WERI-Rb-1 (cell line): Measurements from ENCODE around the gene SPEG.

Experiments
- DNase-seq: peaks from one replicate; pipeline ENCODE4 v3.0.0-alpha.2; 2020
- H3K27ac ChIP-seq: fragments of 250-450 bp; sonication (Bioruptor Pico); 2 replicates; pipeline ENCODE4 v1.5.1; 2020; ENCODE audit warnings: mild to moderate bottlenecking, moderate library complexity
- H3K27me3 ChIP-seq: fragments of 250-450 bp; sonication (Bioruptor Pico); 2 replicates; pipeline ENCODE4 v1.5.1; 2021; ENCODE audit warnings: mild to moderate bottlenecking, low read depth, moderate library complexity; ENCODE audit not compliant: insufficient read depth, severe bottlenecking
- H3K36me3 ChIP-seq: fragments of 250-450 bp; sonication (Bioruptor Pico); 2 replicates; pipeline ENCODE4 v1.5.1; 2020; ENCODE audit warnings: mild to moderate bottlenecking, moderate library complexity
- H3K4me3 ChIP-seq: 2 replicates; pipeline ENCODE4 v1.5.1; 2011; ENCODE audit warnings: low read depth, mild to moderate bottlenecking, control low read depth, low read length
- H3K9me3 ChIP-seq: fragments of 250-450 bp; sonication (Bioruptor Pico); 2 replicates; pipeline ENCODE4 v1.5.1; 2021; ENCODE audit warnings: mild to moderate bottlenecking, moderate library complexity; ENCODE audit not compliant: severe bottlenecking
- CTCF ChIP-seq: IDR thresholded peaks from 2 replicates; pipeline ENCODE4 v1.5.1; 2011; ENCODE audit warnings: low read depth, mild to moderate bottlenecking, control low read depth, inconsistent platforms, low read length

SPEG gene

GRCh38 chr2:219494952-219495530, 60.4 kb downstream of the SPEG start:
- no peak for TF ChIP-seq CTCF
- no peak overlapping the region for H3K4me3 ChIP-seq
- no peak overlapping the region for H3K27ac ChIP-seq
- no peaks in the 10 kb centered on the region for H3K27me3 ChIP-seq
- no peak for DNase-seq
- H3K36me3 ChIP-seq = no peaks in the 10 kb centered on the region
- H3K9me3 ChIP-seq = no peaks in the 10 kb centered on the region

DNA sequence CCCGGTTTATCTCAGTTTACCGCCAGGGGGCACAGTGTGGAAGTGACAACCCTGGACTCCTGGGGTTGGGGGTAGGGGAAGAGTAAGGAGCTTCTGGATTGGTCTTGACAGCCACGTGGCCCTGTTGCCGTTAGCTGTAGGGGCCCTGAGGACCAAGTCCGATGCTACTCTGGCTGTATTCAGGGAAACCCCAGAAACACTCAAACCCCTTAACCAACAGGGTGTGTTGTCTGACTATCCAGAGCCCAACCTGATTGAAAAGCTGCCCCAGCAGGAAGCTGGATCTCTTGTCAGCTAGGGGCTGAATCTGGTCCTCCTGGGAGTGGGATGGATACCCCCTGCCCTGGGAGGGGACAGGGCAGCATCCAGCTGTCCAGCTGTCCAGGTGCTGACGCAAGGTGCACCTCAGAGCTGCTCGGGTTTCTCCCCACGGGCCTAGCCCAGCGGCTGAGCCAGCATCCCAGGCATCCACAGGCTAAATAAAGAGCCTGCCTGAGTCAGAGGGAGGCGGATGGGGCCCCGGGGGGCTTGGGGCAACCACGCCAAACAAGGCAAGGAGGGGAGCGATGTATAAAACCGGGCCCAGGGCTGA, 61.0 kb downstream of the SPEG start:
- Histone ChIP-seq H3K27me3 (no peaks in the 10 kb centered on the region), H3K9me3 (no peaks in the 10 kb centered on the region), H3K36me3 (no peaks in the 10 kb centered on the region), H3K27ac (peak overlapping the region; percentile 32), H3K4me3 (no peak overlapping the region)
- DNase-seq = peak; percentile 90
- TF ChIP-seq CTCF = peak; percentile 61

DNA sequence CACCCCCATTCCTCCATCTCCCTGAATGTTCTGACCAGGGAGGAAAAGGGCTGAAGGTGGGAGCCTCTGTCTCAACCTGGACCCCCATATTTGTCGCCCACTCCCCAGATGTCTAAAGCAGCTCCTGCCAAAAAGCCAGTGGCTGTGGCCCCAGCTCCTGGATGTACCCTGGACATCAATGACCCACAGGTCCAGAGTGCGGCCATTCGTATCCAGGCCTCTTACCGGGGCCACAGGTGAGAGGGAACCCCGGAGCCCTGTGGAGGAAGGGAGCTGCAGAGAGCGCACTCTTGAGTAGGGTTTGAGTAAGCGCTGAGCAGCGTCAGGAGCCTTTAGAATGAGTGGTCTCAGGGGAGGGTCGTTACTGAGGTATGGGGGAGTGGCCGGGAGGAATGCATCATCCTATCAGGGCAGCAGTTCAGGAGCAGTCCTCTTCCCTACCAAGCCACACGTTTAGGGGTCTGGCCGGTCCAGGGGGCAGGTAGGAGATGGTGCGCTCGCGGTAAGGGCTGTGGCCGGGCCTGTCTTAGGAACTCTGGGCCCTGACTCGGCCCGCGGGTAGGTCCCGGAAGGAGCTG, 61.7 kb downstream of the SPEG start:
- Histone ChIP-seq H3K27ac (peak overlapping the region; percentile 32), H3K4me3 (no peak overlapping the region), H3K27me3 (no peaks in the 10 kb centered on the region), H3K9me3 (no peaks in the 10 kb centered on the region), H3K36me3 (no peaks in the 10 kb centered on the region)
- TF ChIP-seq CTCF = no peak
- no peak for DNase-seq

DNA sequence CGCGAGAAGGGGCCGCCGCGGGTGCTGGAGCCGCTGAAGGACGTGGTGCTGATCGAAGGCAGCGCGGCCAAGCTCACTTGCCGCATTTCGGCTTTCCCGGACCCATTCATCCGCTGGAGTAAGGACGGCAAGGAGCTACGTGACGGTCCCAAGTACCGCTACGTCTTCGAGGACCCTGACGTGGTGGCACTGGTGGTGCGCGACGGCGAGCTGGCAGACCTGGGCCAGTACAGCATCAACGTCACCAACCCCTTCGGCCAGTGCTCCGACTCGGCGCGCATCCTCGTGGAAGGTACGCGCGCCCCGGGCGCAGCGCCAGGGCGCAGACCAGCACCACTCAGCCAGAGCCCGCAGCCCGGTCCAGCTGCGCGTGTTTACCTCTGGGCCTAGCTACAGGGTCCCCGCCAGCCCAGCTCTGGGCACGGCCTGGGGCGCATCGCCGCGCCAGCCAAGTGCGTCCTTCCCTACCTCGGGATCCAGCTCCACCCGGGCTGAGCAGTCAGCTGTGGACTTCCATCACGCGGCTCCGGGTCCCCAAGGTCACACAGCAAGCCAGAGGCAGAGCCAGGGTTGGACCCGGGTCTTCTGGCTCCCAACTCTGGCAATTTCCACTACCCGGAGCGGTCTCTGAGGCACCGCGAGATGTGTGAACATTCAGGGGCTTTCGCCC, 62.3 kb downstream of the SPEG start:
- Histone ChIP-seq H3K27ac (peak overlapping the region; percentile 86), H3K36me3 (no peaks in the 10 kb centered on the region), H3K4me3 (no peak overlapping the region), H3K9me3 (no peaks in the 10 kb centered on the region), H3K27me3 (no peaks in the 10 kb centered on the region)
- no peak for DNase-seq
- TF ChIP-seq CTCF = no peak

- DNase-seq = peak; percentile 90
- H3K36me3 ChIP-seq = no peaks in the 10 kb centered on the region
- no peaks in the 10 kb centered on the region for H3K27me3 ChIP-seq
- no peak for TF ChIP-seq CTCF
- no peaks in the 10 kb centered on the region for H3K9me3 ChIP-seq
- H3K4me3 ChIP-seq = peak overlapping the region; percentile 66
- peak overlapping the region; percentile 86 for H3K27ac ChIP-seq
Measured at GRCh38 chr2:219497495-219498279, 63.0 kb downstream of the SPEG start.
